GM18511 (cell line): Measurements from ENCODE around the gene MAP3K14.

Experiments used
- ATAC-seq: cut with Tn5 transposase; IDR thresholded peaks from one replicate; pipeline ENCODE4 v1.9.1; 2021; ENCODE audit warnings: mild to moderate bottlenecking, moderate library complexity; ENCODE audit not compliant: unreplicated experiment

Gene MAP3K14

DNA sequence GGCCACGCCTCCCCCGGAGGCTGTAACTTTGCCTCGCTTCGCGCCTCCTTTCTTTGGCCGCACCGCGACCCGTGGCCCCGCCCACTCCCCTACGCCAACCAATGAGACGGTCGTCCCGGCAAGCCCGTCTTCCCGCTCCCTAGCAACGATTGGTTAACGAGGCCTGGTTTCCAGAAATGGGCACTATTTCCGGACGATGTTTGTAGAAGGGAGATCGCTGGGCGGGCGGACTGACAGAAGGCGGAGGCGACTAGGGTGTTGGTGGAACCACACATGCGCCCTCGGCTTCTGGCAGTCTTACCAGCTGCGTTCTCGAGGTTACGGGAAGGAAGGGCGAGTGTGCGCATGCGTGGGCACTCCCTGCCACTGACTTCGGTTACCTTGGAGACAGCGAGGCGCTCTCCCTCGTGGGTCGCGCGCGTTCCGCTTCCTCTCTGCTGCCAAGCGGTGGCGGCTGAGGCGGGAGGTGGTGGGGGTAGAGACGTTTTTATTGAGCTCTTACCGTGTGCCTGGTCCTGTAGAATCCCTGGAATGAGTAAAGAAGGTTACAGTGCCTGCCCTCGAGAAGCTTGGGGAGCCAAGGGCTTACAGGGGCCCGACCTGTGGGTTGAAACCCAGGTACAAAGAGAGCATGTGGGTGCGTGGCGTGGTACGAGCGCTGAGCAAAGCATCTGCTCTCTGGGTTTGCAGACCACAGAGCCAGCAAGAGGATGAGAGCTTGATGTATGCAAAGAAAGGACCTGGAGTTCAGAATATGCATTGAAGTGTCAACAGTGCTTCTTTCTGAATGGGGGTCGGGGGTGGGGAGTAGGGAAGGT lies 500 bp upstream of the MAP3K14 start:
- peak; percentile 71 for ATAC-seq

DNA sequence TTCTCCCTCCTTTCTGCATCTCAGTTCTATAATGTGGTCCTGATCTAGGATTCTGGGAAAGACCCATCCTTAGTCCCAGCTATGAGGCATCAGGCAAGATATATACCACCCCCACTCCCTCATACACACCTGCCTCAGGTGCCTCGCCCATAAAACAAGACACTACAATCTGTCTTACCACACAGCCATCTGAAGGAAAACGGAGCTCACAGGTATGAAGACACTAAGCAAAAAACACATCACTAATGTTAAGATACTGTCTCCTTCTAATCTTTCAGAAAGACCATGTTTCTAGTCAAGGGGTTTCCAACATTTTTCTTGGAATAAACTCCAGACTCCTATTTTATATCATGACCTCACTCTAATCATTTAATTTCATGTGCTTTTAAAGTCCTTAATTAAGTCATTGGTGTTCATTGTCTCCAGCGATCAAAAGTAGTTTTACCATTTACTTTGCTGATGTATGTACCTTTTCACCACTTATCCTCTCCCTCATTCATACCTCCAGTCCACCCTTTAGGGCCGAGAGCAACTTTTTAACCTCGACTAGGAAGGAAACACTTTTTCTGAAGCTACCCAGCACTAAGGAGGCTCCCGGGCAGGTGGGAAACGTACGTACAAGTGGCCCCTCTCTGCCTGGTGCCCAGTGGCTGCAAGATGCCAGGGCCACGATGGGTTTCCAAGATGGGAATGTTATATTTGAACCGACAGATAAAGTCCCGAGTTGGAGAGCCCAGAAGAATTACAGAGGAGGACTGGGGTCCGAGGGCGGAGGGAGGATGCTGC lies 979 bp downstream of the MAP3K14 start:
- ATAC-seq: no peak

DNA sequence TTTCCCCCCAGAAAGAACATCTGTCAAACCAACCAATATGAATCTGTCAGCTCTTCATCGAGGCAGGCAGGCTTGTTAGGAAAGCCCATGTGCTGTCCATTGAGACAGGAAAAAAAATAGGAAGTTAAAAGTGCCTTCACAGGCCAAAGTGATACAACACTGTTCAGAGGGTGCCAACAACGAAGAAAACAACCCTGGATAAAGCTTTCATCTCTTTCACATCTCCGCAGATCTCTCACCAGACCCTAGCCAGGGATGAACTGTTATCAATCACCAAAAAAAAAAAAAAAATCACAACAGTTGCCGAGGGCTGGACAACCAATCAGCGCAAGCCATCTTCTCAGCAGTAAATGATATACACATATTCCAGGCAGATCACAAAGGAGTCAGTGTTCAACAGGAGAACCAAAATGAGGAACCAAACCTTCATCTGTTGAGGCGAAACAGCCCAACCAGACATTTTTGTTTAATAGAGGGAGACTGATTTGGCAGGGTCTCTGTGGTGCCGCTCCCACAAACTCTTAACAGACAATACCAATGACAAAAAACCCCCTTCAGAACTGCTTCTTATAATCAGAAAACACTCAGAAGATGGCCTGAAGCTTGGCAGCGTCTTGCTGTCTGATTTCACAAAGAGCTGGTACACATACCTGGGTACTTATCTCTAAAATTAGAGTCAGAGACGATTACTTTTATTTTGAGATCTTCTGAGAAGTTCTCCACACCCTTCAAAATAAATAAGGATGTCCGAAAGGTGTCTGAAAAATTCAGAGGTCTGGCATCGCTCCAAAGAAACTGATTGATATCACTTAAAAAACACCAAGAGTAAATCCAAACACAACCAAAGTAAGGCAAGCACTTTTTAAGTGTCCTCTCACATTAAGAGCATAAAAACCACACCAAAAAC lies 1.8 kb downstream of the MAP3K14 start:
- no peak for ATAC-seq

DNA sequence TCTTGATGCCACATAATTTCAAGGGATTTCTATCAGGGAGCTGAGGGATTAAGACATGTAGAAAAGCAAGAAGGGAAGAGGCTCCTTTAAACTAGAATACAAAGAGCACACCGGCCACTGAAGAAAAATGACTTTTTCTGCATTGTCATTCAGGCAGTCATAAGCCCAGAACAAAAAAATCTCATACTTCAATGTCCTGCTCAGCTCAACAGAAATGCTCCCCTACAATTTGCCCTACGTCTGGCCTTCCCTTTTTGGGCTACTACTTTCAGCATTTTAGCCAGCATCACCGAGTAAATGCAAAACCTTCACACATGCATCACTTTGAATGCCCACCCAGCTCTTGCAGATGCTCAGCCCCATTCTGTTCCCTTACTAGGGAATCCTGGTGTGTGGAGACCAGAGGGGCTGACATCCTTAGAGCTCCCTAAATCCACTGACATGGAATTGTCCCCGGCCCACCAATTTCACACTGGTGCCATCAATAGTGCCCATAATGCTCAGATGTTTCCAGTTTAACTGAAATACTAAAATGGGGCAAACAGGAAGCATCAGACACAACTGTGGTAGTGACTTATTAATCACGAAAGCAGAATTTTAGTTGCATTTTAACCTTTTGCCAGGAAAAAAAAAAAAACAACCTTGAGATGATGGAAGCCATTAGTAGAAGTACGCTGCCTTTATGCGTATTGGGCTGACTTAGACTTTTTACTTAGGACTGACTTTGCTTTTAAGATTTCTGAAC lies 2.7 kb downstream of the MAP3K14 start:
- no peak for ATAC-seq

DNA sequence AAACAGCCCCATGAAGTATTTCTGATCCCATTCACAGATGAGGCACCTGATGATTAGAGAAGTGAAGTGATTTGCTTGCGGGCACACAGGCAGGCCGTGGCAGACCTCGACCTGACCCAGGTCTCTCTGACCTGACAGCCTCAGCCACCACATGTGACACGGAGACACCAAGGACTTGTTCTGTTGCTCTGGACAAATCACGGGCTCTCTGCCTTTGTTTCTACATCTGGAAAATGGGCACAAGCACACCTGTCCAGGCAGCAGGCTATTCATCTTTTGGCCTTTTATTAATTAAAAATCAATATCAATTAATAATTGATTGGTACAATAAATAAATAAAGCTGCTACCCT lies 3.4 kb downstream of the MAP3K14 start:
- ATAC-seq: no peak

DNA sequence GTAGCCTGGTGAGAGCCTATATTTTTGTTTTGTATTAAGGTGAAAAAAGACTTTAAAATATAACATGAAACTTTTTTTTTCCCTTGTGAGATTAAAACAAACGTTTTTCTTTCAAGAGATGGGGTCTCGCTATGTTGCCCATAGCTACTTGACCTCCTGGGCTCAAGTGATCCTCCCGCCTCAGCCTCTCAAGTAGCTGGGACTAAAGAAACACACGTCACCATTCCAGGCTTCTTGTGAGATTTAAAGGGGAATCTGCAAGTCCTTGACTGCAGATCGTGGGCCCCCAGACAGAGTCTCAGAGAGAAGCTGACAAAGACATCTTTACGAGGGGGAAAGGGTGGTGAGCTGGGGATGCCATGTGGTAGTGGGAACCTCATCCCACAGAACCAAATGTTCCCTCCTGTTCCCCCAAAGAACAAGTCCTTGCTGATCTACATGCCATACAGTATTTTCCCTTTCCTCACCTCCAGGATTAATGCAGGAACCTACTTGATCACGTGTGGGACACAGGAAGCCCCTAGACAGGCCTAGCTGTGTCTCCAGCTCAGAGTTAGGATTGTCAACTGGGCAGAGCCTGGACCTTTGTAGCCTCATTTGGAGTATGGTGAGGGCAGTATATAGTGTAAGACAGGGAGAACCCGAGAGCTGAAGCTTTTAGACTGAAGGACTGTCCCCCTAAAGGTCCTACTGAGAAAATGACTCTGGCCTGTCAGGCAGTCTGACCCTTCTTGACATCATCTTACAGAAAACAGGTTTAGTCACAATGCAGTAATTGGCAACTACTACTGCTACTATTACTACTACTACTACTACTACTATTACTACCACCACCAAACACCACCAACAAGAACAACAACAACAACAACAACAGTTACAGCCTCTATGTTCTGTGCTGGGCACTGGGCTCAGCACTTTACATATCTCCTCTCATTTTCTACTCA lies 4.1 kb downstream of the MAP3K14 start:
- no peak for ATAC-seq

DNA sequence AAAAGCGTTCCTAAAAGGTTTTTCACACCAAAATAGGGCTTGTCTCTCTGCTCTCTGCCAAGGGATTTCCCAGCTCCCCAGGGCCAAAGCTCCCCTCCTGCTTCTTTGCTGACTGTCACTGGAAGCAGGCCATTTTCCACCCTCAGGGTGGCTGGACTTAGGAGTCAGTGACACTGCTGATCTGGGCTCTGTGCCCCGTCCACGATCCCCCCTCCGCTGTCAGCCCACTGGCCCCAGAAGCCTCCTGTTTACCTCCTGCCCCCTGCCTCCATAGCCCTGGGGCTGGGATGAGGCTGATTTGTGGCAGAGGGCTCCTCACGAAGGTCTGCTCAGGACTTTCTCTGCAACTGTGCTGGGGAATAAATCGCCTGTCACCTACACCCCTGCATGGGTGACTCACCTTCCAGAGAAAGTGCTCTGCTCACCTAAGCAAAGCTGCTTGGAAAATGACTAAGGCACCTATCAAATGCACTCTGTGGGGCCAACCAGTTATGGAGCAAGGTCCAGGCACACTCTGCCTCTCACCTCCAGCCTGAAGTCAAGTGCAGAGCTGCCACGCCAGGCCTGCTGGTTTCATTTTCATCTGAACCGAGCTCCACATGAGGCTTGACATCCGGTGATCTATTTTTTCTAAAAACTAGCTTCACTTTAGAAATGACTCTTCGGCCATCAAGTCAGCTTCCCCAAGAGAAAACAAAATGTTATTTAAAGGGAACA lies 4.9 kb downstream of the MAP3K14 start:
- ATAC-seq: peak; percentile 33

DNA sequence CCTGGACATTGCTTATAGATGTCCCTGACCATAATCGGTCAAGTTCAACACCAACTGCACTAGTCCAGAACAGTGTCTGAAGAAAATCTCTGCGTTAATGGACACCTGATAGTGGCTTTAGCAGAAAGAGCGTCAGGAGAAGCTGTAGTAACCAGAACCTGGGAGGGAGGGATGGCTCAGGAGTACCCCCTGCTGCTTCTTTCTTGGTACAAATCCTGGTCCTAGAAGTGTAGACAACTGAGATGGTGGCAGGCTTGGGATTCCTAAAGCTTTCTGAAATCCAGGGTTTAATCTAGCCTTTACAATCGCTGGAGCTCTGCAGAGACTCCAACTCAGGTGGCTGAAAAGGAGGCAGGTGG lies 5.4 kb downstream of the MAP3K14 start:
- ATAC-seq: no peak

DNA sequence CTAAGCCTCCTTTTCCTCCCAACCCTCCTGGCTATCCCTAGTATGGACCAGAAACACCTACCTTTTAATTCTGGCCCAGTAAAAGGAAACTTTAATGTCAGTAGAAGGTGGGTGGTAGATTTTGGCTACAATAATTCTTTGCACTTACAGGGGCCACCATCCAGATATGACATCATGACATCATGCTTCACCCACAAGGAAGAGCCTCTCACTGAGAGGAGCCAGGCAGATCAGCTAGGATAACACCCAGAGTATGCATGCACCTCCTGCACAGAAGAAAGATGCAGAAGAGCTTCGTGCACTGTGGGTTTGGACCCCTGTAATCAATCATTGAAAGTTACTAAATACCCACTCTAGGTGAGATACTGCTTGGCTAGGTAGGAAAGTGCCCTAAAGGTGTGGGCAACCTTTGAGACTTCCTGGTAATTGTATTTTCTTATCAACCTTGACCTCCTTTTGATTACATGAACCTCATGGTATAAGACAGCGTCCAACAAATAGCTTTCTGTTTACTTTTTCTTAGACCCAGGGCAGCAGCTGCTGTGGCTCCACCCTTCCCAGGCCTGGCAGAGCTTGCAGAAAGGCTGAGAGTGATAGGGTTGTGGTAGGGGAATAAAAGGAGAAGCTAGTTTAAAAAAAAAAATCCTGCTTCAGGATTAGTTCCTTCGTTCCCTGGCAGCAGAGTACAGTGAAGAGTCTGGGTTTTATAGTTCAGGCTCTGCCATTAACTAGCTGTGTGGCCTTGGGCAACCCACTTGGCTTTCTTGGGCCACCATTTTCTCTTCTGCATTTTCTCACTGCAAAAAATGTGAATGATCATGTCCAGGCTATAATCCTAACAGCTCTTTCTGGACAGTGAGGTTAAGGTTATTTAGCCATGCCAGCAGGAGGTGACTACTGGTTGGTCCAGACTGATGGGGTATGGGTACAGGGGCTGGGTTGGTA lies 6.2 kb downstream of the MAP3K14 start:
- no peak for ATAC-seq

DNA sequence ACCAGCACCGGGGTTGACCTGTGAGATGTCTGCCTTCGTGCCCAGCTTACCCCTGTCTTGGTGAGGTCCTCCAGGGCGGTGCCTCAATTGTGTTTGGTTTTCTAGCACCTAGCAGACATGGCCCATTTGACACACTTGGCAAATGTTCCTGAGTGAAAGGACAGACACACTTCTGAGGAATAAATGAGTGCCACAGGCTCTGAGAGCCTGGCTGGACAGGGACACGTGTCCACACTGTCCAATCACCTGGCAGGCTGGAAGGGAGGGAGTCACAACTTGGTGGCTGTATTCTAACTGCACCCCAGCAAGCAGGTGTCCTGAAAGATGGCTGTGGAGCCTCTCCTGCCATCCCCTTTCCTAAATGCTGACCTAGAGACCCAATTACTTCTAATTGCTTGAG lies 7.4 kb downstream of the MAP3K14 start:
- no peak for ATAC-seq

DNA sequence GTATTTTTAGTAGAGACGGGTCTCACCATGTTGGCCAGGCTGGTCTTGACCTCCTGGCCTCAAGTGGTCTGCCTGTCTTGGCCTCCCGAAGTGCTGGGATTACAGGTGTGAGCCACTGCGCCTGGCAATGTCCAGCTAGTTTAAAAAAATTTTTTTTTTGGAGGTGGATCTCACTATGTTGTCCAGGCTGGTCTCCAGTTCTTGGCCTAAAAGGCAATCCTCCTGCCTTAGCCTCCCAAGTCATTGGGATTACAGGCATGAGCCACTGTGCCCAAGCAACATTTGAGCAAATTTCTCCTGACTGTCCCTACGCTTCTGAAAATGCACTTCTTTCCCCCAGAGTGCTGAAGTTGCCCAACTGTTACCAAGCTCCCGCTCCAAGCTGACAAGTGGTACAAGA lies 8.0 kb downstream of the MAP3K14 start:
- ATAC-seq: no peak

DNA sequence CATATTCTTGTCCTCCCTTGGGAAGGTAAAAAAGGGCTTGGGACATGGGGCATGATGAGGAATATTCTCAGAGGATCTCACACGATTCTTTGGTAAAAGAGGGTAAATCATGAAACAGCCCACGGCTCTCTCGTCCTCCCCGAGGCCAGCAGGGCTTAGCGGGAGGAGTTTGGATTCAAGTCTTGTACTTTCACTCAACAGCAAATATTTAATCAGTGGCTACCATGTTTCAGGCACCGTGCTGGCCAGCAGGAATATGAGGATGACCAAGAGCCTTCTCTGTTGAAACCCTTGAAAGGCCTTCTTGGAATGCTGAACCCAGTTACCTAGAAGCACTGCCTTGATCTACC lies 8.8 kb downstream of the MAP3K14 start:
- ATAC-seq: no peak

DNA sequence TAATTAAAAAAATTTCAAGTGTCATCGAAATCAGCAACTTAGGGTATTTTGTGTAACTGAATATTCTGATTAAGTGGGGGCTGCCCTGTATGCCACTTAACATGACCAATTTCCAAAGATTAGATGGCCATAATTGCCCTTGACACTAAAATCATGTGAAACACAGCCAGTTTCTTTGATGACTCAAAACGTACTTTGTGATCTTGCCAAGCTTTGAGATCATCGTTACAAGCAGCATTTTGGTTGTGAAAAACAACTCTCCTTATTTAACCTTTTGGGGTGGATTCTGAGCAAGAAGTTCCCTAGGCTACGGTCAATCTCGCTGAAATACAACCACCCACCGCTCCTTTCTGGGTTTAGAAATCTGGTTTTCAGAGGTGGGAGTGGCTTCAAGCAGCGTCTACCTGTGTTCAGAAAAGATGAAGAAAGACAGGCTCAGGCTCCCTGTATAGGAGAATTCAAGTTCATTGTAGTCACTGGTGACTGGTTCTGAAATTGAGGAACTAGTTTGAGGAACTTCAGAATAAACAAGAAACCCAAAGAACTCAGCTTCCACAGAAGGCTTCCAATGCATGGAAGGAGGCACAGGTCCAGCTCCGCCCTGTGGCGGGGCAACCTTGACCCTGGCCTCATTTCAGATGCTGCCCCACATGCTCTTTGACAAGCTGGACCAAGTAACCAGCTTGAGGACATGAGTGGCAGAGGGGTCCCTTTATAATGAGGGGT lies 9.4 kb downstream of the MAP3K14 start:
- no peak for ATAC-seq

DNA sequence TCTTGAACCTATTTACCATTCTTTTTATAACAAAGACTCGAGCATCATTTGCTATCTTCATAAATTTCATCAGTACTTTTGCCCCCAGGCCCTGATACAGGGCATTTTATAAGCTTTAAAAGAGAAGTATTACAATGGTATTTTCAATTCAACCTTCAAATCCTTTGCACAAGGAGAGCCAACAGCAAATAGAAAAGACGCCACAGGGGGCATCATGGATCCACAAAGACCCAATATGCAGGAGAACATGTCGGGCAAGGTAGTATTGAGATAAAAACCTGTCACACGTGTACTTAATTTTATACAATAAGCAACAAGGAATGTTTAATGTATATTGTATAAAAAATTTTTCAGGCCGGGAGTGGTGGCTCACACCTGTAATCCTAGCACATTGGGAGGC lies 10.2 kb downstream of the MAP3K14 start:
- no peak for ATAC-seq

DNA sequence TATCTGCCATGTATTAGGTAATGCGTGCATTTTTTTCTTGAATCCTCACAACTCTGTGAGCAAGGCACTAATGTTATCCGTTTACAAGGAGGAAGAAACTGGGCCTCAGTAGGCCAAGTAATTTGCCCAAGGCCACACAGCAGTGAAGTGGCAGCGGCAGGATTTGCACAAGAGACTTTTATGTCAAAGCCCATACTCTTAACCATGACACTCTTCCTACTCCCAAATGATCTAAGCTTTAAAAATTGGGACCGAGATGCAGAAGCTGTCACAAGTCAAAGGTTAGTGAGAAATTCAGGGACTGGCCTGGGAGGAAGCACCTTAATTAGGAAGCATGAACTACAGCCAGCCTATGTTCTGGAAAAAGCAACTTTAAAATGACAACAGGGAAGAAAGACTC lies 10.7 kb downstream of the MAP3K14 start:
- ATAC-seq: no peak

DNA sequence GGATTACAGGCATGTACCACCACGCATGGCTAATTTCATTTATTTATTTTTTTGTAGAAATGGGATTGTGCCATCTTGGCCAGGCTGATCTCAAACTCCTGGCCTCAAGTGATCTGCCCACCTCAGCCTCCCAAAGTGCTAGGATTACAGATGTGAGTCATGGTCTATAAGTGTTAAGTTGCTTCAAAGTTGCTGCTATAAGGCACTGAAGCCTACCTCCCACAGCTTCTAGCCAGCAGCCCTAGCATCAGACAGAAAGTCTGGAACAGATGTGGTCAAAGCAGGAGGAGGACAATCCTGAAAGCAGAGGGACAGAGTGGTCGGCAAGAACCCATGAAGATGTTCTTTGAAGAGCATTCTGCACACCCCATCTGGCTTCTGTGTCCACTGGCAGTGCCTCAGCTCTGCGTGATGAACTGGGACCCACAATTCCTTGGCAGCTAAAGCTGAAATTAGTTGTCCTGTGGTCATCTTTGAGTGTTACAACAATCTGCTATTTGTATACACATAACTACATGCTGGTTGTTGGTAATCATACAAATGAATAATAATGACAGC lies 11.2 kb downstream of the MAP3K14 start:
- ATAC-seq: no peak

DNA sequence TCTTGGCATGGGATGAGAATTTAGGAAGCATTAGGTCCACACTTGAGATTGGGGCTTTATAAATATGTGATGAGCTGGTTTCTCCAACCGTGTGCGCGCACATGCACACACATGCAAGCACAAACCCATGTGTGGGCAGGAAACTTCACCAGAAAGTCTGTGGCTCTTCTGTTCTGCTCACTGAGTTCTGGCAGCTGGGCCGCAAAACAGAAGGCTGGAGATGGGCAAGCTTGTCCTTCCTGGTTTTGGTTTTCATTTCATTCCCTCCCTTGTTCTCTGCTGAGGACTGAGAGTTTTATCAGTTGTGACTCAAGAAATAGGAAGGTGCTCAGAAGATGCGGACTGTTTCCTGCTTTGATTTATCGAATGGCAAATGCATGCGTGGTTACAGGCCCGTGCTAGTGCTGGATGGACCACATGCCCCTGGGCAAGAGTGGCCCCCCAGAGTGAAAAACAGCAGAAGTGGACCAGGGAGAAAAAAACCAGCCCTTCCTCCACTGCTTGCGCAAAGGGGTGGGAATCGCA lies 14.1 kb downstream of the MAP3K14 start:
- peak; percentile 49 for ATAC-seq
